GM10847 (cell line): ENCODE results near the gene KLK2.

Source experiments
- POLR2A ChIP-seq: IDR thresholded peaks from 2 replicates; pipeline ENCODE4 v1.6.1; 2011; ENCODE audit not compliant: insufficient read length; ENCODE audit errors: extremely low read depth

Gene KLK2

GRCh38 chr19:50897191-50897607, 24.0 kb downstream of the KLK2 start:
- no peak for TF ChIP-seq POLR2A

- TF ChIP-seq POLR2A, result no peak
Measured at GRCh38 chr19:50897612-50898011, 24.4 kb downstream of the KLK2 start.

- no peak for TF ChIP-seq POLR2A
Measured at GRCh38 chr19:50898018-50898417, 24.8 kb downstream of the KLK2 start.

- TF ChIP-seq POLR2A, result no peak
Measured at GRCh38 chr19:50899569-50899968, 26.3 kb downstream of the KLK2 start.

- TF ChIP-seq POLR2A, result no peak
Measured at GRCh38 chr19:50902640-50903039, 29.4 kb downstream of the KLK2 start.

- no peak for TF ChIP-seq POLR2A
Measured at GRCh38 chr19:50906217-50906616, 33.0 kb downstream of the KLK2 start.

GRCh38 chr19:50908336-50908735, 35.1 kb downstream of the KLK2 start:
- no peak for TF ChIP-seq POLR2A

- no peak for TF ChIP-seq POLR2A
Measured at GRCh38 chr19:50909240-50910070, 36.2 kb downstream of the KLK2 start.

- no peak for TF ChIP-seq POLR2A
Measured at GRCh38 chr19:50910722-50911121, 37.5 kb downstream of the KLK2 start.

- TF ChIP-seq POLR2A, result no peak
Measured at GRCh38 chr19:50911206-50912101, 38.2 kb downstream of the KLK2 start, which contains the start of gene KLK4. Gene KLK4 (minus strand): TSS chr19:50911395. CDS start chr19:50910738, 657 bp downstream.

GRCh38 chr19:50912102-50912599, 38.9 kb downstream of the KLK2 start:
- TF ChIP-seq POLR2A, result no peak

GRCh38 chr19:50912727-50913716, 39.8 kb downstream of the KLK2 start:
- no peak for TF ChIP-seq POLR2A

GRCh38 chr19:50916069-50916468, 42.8 kb downstream of the KLK2 start:
- no peak for TF ChIP-seq POLR2A
